Frontal cortex (tissue), 4 donors: ENCODE data around the gene EDC4. TPM values are rescaled to one million over a fixed set of nuclear protein-coding genes. Genes with fewer than 3 reads are reported as not detected.

Source experiments
- DNase-seq, 2 donors: peaks; one replicate each; pipeline ENCODE4 v3.0.0; 2012; ENCODE audit warnings: low spot score in 2 of 2
- FAIRE-seq: peaks from 2 replicates; lab custom pipeline; 2012; peaks lifted over from hg19 to GRCh38; lab: Jason Lieb, UNC
- total RNA-seq: library from RNA; depleted of rRNA; stranded (reverse); fragments of >200 nt; gene quantifications from one replicate; pipeline ENCODE4 v1.2.3, GENCODE V29; 2014
- donor health status: control.
- donor health status: control.
- donor health status: control.

EDC4 gene
- total RNA-seq, 1 donor from 2014 or later, result 64.0 TPM

GRCh38 chr16:67873435-67874370 is 851 bp downstream of the EDC4 start:
- no peak for DNase-seq

GRCh38 chr16:67874372-67874771 is 1.5 kb downstream of the EDC4 start:
- no peak for DNase-seq
- no peak for FAIRE-seq

More at GRCh38 chr16:67873435-67874370, 851 bp downstream of the EDC4 start:
- no peak for FAIRE-seq

- no peak for DNase-seq
- no peak for FAIRE-seq
Observed at GRCh38 chr16:67877064-67877463, 4.2 kb downstream of the EDC4 start.

GRCh38 chr16:67878232-67878631 is 5.4 kb downstream of the EDC4 start:
- DNase-seq (no peak), FAIRE-seq (no peak)

- DNase-seq (no peak), FAIRE-seq (no peak)
Observed at GRCh38 chr16:67878846-67879245, 6.0 kb downstream of the EDC4 start.

GRCh38 chr16:67879462-67879861 is 6.6 kb downstream of the EDC4 start:
- no peak for FAIRE-seq
- no peak for DNase-seq

GRCh38 chr16:67879936-67880335 is 7.1 kb downstream of the EDC4 start:
- FAIRE-seq (no peak), DNase-seq (no peak)

GRCh38 chr16:67880584-67880983 is 7.7 kb downstream of the EDC4 start:
- no peak for DNase-seq
- no peak for FAIRE-seq

GRCh38 chr16:67881621-67882161 is 8.8 kb downstream of the EDC4 start:
- FAIRE-seq (no peak), DNase-seq (peak; percentile 51 to 70)

- FAIRE-seq (no peak), DNase-seq (peak; percentile 53 to 83)
Observed at GRCh38 chr16:67882374-67883145, 9.7 kb downstream of the EDC4 start.

- DNase-seq (no peak), FAIRE-seq (no peak)
Observed at GRCh38 chr16:67883146-67883871, 10.5 kb downstream of the EDC4 start.

- FAIRE-seq (no peak), DNase-seq (peak; percentile 71 to 79)
Observed at GRCh38 chr16:67883872-67884261, 11.0 kb downstream of the EDC4 start.

GRCh38 chr16:67884684-67885083 is 11.8 kb downstream of the EDC4 start, which contains the start of gene NRN1L:
Gene NRN1L, plus strand, starts transcription at chr16:67884885. Its CDS starts 19 bp downstream, at chr16:67884904.
- DNase-seq (peak; percentile 83 to 94), FAIRE-seq (no peak)

GRCh38 chr16:67885545-67885944 is 12.7 kb downstream of the EDC4 start:
- FAIRE-seq (no peak), DNase-seq (no peak)

GRCh38 chr16:67885976-67886375 is 13.1 kb downstream of the EDC4 start:
- no peak for FAIRE-seq
- DNase-seq, result no peak

GRCh38 chr16:67886387-67886786 is 13.5 kb downstream of the EDC4 start:
- DNase-seq (no peak), FAIRE-seq (no peak)

- DNase-seq, result no peak
- FAIRE-seq, result no peak
Observed at GRCh38 chr16:67888331-67888730, 15.5 kb downstream of the EDC4 start.

- DNase-seq (no peak), FAIRE-seq (no peak)
Observed at GRCh38 chr16:67892375-67892774, 19.5 kb downstream of the EDC4 start.

GRCh38 chr16:67892899-67893742 is 20.3 kb downstream of the EDC4 start, which contains the start of gene PSKH1:
Gene PSKH1, plus strand, starts transcription at chr16:67893254. Its CDS starts 15,496 bp downstream, at chr16:67908750.
- DNase-seq (peak; percentile 99 to 100), FAIRE-seq (no peak)
